GM18508 (cell line): Measurements from ENCODE around the gene C4orf46.

Source experiments
- ATAC-seq: cut with Tn5 transposase; IDR thresholded peaks from one replicate; pipeline ENCODE4 v1.9.1; 2021; ENCODE audit warnings: moderate number of reproducible peaks; ENCODE audit not compliant: insufficient read depth, unreplicated experiment

The C4orf46 gene

DNA sequence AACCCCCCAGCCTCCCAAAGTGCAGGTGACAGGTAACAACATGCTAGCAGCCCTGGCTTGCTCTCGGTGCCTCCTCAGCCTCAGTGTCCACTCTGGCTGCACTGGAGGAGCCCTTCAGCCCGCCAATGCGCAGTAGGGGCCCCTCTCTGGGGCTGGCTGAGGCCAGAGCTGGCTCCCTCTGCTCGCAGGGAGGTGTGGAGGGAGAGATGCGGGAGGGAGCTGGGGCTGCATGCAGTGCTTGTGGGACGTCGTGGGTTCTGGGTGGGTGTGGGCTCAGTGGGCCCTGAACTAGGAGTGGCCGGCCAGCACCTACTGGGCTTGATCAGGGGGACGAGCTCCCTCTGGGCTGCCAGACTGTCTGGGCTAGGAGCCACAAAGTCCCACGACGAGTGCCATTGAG is 14.4 kb downstream of the C4orf46 start:
- no peak for ATAC-seq

- ATAC-seq = no peak
These were observed 15.2 kb downstream of the C4orf46 start for GRCh38 chr4:158656439-158656838.

DNA sequence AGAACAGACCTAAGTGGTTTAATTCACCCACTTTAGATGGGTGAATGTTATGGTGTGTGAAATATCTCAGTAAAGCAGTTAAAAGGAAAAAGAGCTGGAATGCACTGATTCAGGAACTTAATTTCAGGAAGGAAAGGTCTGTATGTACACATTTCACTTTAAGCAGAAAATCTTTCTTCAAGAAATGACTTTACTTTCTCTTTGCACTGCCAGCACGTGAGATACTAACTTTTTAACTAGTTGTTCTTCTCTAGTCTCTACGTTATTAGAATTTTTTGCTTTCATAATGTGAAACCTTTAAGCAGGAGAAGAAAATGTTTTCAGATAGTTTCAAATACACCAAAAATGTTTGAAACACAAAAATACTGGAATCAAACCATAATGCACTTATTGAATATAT is 18.8 kb downstream of the C4orf46 start:
- ATAC-seq = no peak

GRCh38 chr4:158649111-158649680 is 22.5 kb downstream of the C4orf46 start:
- no peak for ATAC-seq

- no peak for ATAC-seq
These were observed 26.9 kb downstream of the C4orf46 start for GRCh38 chr4:158644760-158645159.

DNA sequence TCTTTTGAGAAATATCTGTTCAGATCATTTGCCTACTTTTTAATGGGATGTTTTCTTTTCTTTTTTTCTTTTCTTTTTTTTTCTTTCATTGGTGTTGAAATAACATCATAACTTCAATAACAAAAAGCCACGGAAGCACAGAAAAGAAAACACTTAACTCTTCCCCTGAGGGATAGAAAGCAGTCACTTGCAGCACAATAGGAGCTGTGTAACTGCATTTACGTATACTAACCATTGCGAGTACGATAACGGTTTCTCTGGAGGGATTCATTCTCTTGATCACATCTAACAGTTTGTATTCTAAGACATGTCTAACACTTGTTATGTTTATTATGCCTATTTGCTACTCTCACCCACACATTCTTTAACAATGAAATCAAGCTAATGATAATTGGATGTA is 27.3 kb downstream of the C4orf46 start:
- ATAC-seq = no peak

DNA sequence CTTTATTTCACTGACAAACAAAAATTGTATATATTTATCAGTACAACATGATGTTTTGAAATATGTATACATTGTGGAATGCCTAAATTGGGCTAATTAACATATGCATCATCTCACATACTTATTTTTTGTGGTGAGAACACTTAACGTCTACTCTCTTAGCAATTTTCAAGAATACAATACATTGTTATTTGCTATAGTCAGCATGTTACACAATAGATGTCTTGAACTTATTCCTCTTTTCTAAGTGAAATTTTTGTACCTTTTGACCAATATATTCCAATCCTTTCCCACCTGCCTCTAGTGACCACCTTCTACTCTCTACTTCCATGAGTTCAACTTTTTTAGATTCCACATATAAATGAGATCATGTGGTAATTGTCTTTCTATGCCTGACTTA is 35.1 kb downstream of the C4orf46 start:
- no peak for ATAC-seq

GRCh38 chr4:158630893-158631292 is 40.8 kb downstream of the C4orf46 start:
- ATAC-seq = no peak

DNA sequence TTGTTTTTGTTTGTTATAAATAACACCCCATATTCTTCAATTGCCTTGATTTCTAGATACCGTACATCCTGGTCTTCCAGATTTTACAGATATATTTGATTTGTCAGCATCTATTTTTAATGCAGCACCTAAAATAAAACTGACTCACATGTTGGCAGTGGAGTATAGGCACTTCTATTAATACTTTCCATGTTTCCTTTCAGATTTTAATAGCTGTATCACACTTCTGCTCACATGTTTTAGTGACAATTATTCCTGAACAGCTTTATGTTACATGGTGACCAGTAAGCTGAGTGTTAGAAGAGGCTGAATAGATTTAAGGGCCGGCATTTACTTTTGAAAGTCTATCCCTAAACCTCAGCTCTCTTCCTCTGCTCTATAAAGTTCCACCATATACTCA is 46.1 kb downstream of the C4orf46 start:
- ATAC-seq = no peak

DNA sequence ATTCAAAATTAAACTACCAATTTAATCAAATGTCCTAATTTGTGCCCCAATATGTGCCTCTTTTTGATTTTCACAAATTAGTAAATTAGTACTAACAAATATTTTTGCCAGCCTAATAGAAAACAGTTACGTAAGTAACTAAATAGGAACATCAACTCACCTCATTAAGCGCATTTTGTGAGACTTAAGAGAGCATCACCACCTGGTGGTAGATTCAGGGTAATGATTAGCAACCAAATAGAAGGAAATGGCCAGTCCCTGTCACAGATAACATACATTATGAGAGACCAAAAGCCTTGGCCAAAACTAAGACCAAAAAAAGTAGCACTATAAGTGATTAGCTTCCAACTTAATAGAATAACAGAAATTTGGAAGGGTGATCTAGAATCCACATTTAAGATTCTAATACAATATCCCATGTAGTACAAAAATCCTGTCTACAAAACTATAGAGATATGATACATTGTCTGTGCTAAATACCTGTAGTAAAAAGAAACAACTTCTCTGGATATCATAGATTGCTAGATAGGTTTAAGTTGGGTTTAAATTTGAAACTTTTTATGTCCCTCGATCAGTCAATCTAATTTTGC is 46.7 kb downstream of the C4orf46 start:
- peak; percentile 87 for ATAC-seq

DNA sequence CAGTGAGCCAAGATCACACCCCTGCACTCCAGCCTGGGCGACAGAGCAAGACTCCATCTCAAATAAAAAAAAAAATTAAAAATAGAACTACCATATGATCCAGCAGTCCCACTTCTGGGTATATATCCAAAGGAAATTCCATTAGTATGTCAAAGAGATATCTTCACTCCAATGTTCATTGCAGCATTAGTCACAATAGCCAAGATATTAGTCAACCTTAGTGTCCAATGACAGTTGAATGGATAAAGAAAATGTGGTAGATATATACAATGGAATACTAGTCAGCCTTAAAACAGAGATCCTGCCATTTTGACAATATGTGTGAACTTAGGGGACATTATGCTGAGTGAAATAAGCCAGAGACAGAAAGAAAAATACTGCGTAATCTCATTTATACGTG is 49.4 kb downstream of the C4orf46 start:
- ATAC-seq = no peak

DNA sequence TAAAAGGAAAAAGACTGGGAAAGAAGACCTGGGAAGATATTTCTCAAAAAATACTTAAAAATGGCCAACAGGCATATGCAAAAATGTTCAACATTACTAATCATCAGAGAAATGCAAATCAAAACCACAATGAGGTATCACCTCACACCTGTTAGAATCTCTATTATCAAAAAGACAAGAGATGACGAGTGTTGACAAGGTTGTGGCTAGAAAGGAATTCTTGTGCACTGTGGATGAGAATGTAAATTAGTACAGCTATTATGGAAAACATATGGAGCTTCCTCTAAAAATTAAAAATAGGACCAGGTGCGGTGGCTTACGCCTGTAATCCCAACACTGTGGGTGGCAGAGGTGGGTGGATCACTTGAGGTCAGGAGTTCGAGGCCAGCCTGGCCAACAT is 50.0 kb downstream of the C4orf46 start:
- ATAC-seq = no peak

DNA sequence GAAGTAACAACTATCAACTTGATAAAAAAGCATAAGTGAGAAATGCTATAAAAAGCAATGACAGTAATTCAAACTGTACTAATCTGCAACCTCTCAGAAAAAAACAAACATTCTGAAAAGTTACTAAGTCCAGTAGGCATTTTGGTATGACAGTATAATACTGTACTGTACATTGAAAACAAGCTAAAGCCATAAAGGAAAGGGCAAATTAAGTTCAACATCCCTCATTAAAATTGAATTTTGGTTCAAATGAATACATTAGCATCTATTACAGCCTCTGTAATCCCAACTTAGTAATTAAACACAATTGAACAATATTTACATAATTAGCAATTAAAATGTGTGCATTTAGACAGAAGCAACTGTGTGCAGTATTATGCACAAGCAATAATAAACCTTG is 53.7 kb downstream of the C4orf46 start:
- ATAC-seq = no peak
